ENCODE measurements around the gene C9orf72.
A peak's percentile ranks its signal among the peaks of the same experiment; 100 is the strongest.

Gene C9orf72

GRCh38 chr9:27558307-27558706, 15.0 kb downstream of the C9orf72 start:
- TF ChIP-seq, protein P1, sequence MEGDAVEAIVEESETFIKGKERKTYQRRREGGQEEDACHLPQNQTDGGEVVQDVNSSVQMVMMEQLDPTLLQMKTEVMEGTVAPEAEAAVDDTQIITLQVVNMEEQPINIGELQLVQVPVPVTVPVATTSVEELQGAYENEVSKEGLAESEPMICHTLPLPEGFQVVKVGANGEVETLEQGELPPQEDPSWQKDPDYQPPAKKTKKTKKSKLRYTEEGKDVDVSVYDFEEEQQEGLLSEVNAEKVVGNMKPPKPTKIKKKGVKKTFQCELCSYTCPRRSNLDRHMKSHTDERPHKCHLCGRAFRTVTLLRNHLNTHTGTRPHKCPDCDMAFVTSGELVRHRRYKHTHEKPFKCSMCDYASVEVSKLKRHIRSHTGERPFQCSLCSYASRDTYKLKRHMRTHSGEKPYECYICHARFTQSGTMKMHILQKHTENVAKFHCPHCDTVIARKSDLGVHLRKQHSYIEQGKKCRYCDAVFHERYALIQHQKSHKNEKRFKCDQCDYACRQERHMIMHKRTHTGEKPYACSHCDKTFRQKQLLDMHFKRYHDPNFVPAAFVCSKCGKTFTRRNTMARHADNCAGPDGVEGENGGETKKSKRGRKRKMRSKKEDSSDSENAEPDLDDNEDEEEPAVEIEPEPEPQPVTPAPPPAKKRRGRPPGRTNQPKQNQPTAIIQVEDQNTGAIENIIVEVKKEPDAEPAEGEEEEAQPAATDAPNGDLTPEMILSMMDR (IDR thresholded peaks at IDR 0.05; ENCODE audit: insufficient read depth, low read depth, low read length, missing control alignments): no peak
- no peak overlapping the region for H3K4me3 ChIP-seq (ENCODE audit: low read depth, low read length)
- DNase-seq (ENCODE audit: low read depth): no peak

GRCh38 chr9:27556470-27556869, 16.8 kb downstream of the C9orf72 start:
- no peak overlapping the region for H3K4me3 ChIP-seq (ENCODE audit: low read depth, low read length)
- TF ChIP-seq, protein P1 (IDR thresholded peaks at IDR 0.05; ENCODE audit: insufficient read depth, low read depth, low read length, missing control alignments): no peak

DNA sequence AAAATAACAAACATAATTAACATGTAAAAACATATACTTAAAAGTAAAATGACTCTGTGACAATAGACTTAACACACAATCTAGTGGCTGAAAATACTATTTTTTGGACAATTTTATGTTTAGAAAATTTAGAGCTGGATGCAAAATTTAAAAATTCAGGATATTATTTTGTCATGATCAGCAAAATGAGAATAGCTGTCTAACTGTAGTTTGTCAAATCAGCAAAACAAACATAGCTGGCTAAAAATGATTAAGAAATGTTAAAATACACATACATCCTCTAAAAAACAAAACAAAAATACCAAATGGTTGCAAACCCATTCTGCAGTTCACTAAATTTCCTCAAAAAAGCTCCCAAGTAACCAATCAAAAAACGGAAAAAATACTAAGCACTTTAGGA, 18.6 kb downstream of the C9orf72 start:
- no peak for DNase-seq (ENCODE audit: low read depth)
- TF ChIP-seq, protein P1 (IDR thresholded peaks at IDR 0.05; ENCODE audit: insufficient read depth, low read depth, low read length, missing control alignments): no peak
- no peak overlapping the region for H3K4me3 ChIP-seq (ENCODE audit: low read depth, low read length)

More at GRCh38 chr9:27556470-27556869, 16.8 kb downstream of the C9orf72 start:
- no peak for DNase-seq (ENCODE audit: low read depth)

DNA sequence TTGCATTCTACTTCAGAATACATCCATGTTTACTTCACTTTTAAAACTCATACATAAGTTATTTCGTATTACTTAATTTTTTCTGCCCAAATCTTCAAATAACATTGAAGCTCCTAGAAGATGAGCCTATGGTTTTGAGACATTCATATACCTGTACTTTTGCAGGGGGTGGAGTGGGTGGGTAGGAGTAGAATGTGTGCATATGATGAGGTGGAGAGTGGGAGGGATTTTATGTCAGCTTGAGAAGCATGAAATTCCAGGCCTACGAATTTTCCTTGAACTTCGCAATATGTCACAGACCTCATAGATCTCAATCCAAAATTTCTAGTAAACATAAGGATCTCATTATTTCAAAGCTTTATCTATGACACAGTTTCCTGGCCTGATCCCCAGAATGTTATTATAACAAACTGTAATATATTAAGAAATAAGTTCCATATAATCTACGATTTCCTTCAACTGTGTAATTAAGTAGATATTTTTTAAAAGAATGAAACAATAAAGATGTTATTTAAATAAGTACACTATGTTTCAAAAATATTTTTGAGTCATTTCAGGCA, 24.0 kb downstream of the C9orf72 start:
- no peak for DNase-seq (ENCODE audit: low read depth)
- H3K4me3 ChIP-seq (ENCODE audit: low read depth, low read length): no peak overlapping the region
- TF ChIP-seq, protein P1 (IDR thresholded peaks at IDR 0.05; ENCODE audit: insufficient read depth, low read depth, low read length, missing control alignments): no peak

- no peak overlapping the region for H3K4me3 ChIP-seq (ENCODE audit: low read depth, low read length)
- peak; percentile 13 for DNase-seq (ENCODE audit: low read depth)
- TF ChIP-seq, protein P1 (IDR thresholded peaks at IDR 0.05; ENCODE audit: insufficient read depth, low read depth, low read length, missing control alignments): no peak
Observed at GRCh38 chr9:27548055-27548741, 25.1 kb downstream of the C9orf72 start.

DNA sequence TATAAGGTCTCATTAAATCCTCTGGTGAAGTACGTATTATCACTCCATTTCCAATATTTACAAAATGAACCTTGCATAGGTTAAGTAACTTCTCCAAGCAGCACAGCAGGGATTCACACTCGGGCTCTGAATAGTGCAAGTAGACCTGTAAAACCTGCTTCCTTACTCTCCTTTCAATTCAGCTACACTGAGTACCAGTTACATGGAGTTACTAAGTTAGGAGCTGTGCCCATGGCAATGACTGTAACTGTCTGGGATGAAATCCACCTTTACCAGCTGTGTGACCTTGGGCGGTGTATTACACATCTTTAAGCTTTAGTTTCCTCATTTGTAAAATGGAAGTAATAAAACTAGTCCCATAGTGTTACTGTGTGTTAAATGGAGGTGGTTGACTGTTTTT, 27.8 kb downstream of the C9orf72 start:
- H3K4me3 ChIP-seq (ENCODE audit: low read depth, low read length): no peak overlapping the region
- TF ChIP-seq, protein P1 (IDR thresholded peaks at IDR 0.05; ENCODE audit: insufficient read depth, low read depth, low read length, missing control alignments): no peak
- DNase-seq (ENCODE audit: low read depth): no peak

GRCh38 chr9:27542508-27542907, 30.8 kb downstream of the C9orf72 start:
- no peak for DNase-seq (ENCODE audit: low read depth)
- TF ChIP-seq, protein P1 (IDR thresholded peaks at IDR 0.05; ENCODE audit: insufficient read depth, low read depth, low read length, missing control alignments): no peak
- H3K4me3 ChIP-seq (ENCODE audit: low read depth, low read length): no peak overlapping the region

Data from GM12865 (cell line).